HCT116 (cell line): ENCODE data around the gene PEF1. TPM values are rescaled to one million over a fixed set of nuclear protein-coding genes. Genes with fewer than 3 reads are reported as not detected.

Source experiments
- ATAC-seq: fragments of 200-7000 bp; cut with Tn5 transposase; 2 replicates; pipeline ENCODE4 v1.9.1; 2020; ENCODE audit warnings: mild to moderate bottlenecking, moderate library complexity
- BruUV-seq: library from RNA; stranded (reverse); fragments of 400-500 nt; replicated peaks from 2 replicates; lab custom pipeline; 2021; lab: Mats Ljungman, UMichigan
- CTCF ChIA-PET: fragments of 300-600 bp; sonication (Branson Sonifier 250); formaldehyde crosslinking; loops from one replicate; lab custom pipeline; 2021; ENCODE audit warnings: antibody characterized with exemption; lab: Charles Lee
- POLR2A ChIA-PET: fragments of 300-600, 350-600 bp; sonication (Branson Sonifier 250); formaldehyde crosslinking; loops from one replicate; lab custom pipeline; 2021; ENCODE audit warnings: antibody characterized with exemption; lab: Charles Lee
- RAD21 ChIA-PET, 2 experiments: fragments of 300-600 bp; sonication (Branson Sonifier 250); formaldehyde crosslinking; loops; one replicate each; lab custom pipeline; 2023; ENCODE audit warnings: low total read pairs in 2 of 2; ENCODE audit not compliant: uncharacterized antibody in 2 of 2, unreplicated experiment in 2 of 2, low non-redundant PET in 1 of 2; lab: Charles Lee
- DNase-seq: peaks from one replicate; pipeline ENCODE4 v3.0.0-alpha.2; 2010; ENCODE audit warnings: low read depth, low spot score
- H2AFZ ChIP-seq: fragments of 200-600 bp; shearing (Covaris generic), sonication (generic); 2 replicates; pipeline ENCODE4 v1.6.1; 2017; ENCODE audit warnings: low read depth, mixed run types, mixed read lengths, antibody characterized with exemption, low read length; ENCODE audit not compliant: poor library complexity, severe bottlenecking
- H3K27ac ChIP-seq: 2 replicates; pipeline ENCODE4 v1.5.1; 2012; ENCODE audit warnings: low read depth, low read length
- H3K27me3 ChIP-seq: fragments of 200-600 bp; sonication (generic); 2 replicates; pipeline ENCODE4 v1.6.1; 2016; ENCODE audit warnings: mixed run types, low read length, mixed read lengths; ENCODE audit not compliant: insufficient read depth
- H3K36me3 ChIP-seq, 2 experiments: fragments of 200-500 bp in 1 of 2; fragments of 200-600 bp in 1 of 2; sonication (Bioruptor generic) in 1 of 2; sonication (generic) in 1 of 2; 2 replicates each; pipeline versions ENCODE4 v1.5.1 to v1.6.1; 2014 to 2016; ENCODE audit warnings: low read length in 2 of 2, inconsistent platforms in 1 of 2, mixed read lengths in 1 of 2, mixed run types in 1 of 2; ENCODE audit not compliant: insufficient read depth in 2 of 2, control insufficient read depth in 1 of 2
- H3K4me1 ChIP-seq, 2 experiments: fragments of 200-600 bp in 1 of 2; sonication (generic) in 1 of 2; 2 replicates each; pipeline versions ENCODE4 v1.5.1 to v1.6.1; 2012 to 2017; ENCODE audit warnings: low read length in 2 of 2, inconsistent platforms in 1 of 2, mild to moderate bottlenecking in 1 of 2, mixed read lengths in 1 of 2, mixed run types in 1 of 2, moderate library complexity in 1 of 2; ENCODE audit not compliant: insufficient read depth in 2 of 2, control insufficient read depth in 1 of 2
- H3K4me2 ChIP-seq: fragments of 200-600 bp; sonication (generic); 2 replicates; pipeline ENCODE4 v1.6.1; 2017; ENCODE audit warnings: mixed run types, low read length, mixed read lengths
- H3K4me3 ChIP-seq, 2 experiments: fragments of 200-600 bp in 1 of 2; sonication (generic) in 1 of 2; replicated peaks in 1 of 2; 2 replicates each; pipeline ENCODE4 v1.5.1; 2011 to 2016; ENCODE audit warnings: low read length in 2 of 2, control low read depth in 1 of 2, low read depth in 1 of 2, mild to moderate bottlenecking in 1 of 2, mixed read lengths in 1 of 2, mixed run types in 1 of 2
- H3K79me2 ChIP-seq: fragments of 200-600 bp; sonication (generic); 2 replicates; pipeline ENCODE4 v1.6.1; 2017; ENCODE audit warnings: mild to moderate bottlenecking, mixed run types, low read length, moderate library complexity, mixed read lengths; ENCODE audit not compliant: insufficient read depth
- H3K9ac ChIP-seq: fragments of 200-600 bp; sonication (generic); 2 replicates; pipeline ENCODE4 v1.6.1; 2016; ENCODE audit warnings: low read length, mixed read lengths
- H3K9me2 ChIP-seq: fragments of 200-600 bp; sonication (generic), shearing (Covaris generic); 2 replicates; pipeline ENCODE4 v1.6.1; 2017; ENCODE audit warnings: mixed run types, mild to moderate bottlenecking, moderate library complexity; ENCODE audit not compliant: insufficient read depth
- H3K9me3 ChIP-seq, 2 experiments: fragments of 200-500 bp in 1 of 2; fragments of 200-600 bp in 1 of 2; sonication (Bioruptor generic) in 1 of 2; sonication (generic) in 1 of 2; 2 replicates each; pipeline ENCODE4 v1.6.1; 2014 to 2017; ENCODE audit warnings: low read length in 2 of 2, mixed read lengths in 2 of 2, inconsistent platforms in 1 of 2, low read depth in 1 of 2, mild to moderate bottlenecking in 1 of 2, mixed run types in 1 of 2, moderate library complexity in 1 of 2; ENCODE audit not compliant: control insufficient read depth in 1 of 2, insufficient read depth in 1 of 2
- H4K20me1 ChIP-seq: fragments of 200-600 bp; sonication (generic), shearing (Covaris generic); 2 replicates; pipeline ENCODE4 v1.6.1; 2017; ENCODE audit warnings: mixed run types, mild to moderate bottlenecking, moderate library complexity; ENCODE audit not compliant: insufficient read depth
- ATF3 ChIP-seq: IDR thresholded peaks from 2 replicates; pipeline ENCODE4 v1.6.1; 2012
- CBX3 ChIP-seq: IDR thresholded peaks from 2 replicates; pipeline ENCODE4 v1.6.1; 2012; ENCODE audit warnings: low read depth
- CEBPB ChIP-seq: IDR thresholded peaks from 2 replicates; pipeline ENCODE4 v1.6.1; 2012; ENCODE audit warnings: low read depth
- EGR1 ChIP-seq: IDR thresholded peaks from 2 replicates; pipeline ENCODE4 v1.6.1; 2012; ENCODE audit warnings: low read depth
- EZH2phosphoT487 ChIP-seq: fragments of 200-600 bp; IDR thresholded peaks from 2 replicates; pipeline ENCODE4 v1.6.1; 2018; ENCODE audit warnings: antibody characterized with exemption, borderline replicate concordance
- JUND ChIP-seq: IDR thresholded peaks from 2 replicates; pipeline ENCODE4 v1.6.1; 2012
- MAX ChIP-seq: IDR thresholded peaks from 2 replicates; pipeline ENCODE4 v1.6.1; 2012
- RAD21 ChIP-seq: IDR thresholded peaks from 2 replicates; pipeline ENCODE4 v1.6.1; 2012; ENCODE audit warnings: low read depth, mild to moderate bottlenecking
- SP1 ChIP-seq: IDR thresholded peaks from 2 replicates; pipeline ENCODE4 v1.6.1; 2012; ENCODE audit warnings: low read depth
- TCF7L2 ChIP-seq: IDR thresholded peaks from 2 replicates; pipeline ENCODE4 v1.7.0; 2011; ENCODE audit warnings: borderline replicate concordance, inconsistent platforms; ENCODE audit not compliant: insufficient read depth, insufficient read length; ENCODE audit errors: extremely low read depth
- YY1 ChIP-seq: IDR thresholded peaks from 2 replicates; pipeline ENCODE4 v1.6.1; 2011; ENCODE audit warnings: low read length, low read depth, moderate library complexity, mild to moderate bottlenecking; ENCODE audit not compliant: insufficient replicate concordance; ENCODE audit errors: extremely low read depth
- ZFX ChIP-seq: fragments of 450-650 bp; IDR thresholded peaks from 2 replicates; pipeline ENCODE4 v1.6.1; 2017
- ZNF274 ChIP-seq: fragments of 200-500 bp; sonication (Bioruptor generic); IDR thresholded peaks from 2 replicates; pipeline ENCODE4 v1.6.1; 2014; ENCODE audit warnings: mild to moderate bottlenecking, low read depth, low read length, inconsistent platforms
- intact Hi-C: fragments of 100-400 bp; cut with micrococcal nuclease; formaldehyde crosslinking; loops from 2 replicates; pipeline ENCODE4 v1.10.0; 2022
- total RNA-seq: library from RNA; stranded (reverse); gene quantifications from one replicate; pipeline ENCODE4 v1.2.1, GENCODE V29; 2021; ENCODE audit not compliant: unreplicated experiment

PEF1 gene
- total RNA-seq, 1 experiment from 2014 or later = 37.6 TPM

GRCh38 chr1:31672986-31673385, 28.3 kb upstream of the PEF1 start (continued):
- no peak for TF ChIP-seq ATF3
- TF ChIP-seq TCF7L2 = no peak
- no peak for TF ChIP-seq YY1
- TF ChIP-seq ZNF274 = no peak
- no peak for TF ChIP-seq SP1
- no peak for TF ChIP-seq CEBPB
- no peak for TF ChIP-seq MAX
- no peak for TF ChIP-seq ZFX
- TF ChIP-seq, all 23 proteins: peak for 0

GRCh38 chr1:31671561-31672201, 27.0 kb upstream of the PEF1 start:
- Histone ChIP-seq H3K36me3 (no peaks in the 10 kb centered on the region), H3K9me2 (no peaks in the 10 kb centered on the region), H3K9me3 (no peaks in the 10 kb centered on the region), H3K4me2 (no peak overlapping the region), H4K20me1 (no peaks in the 10 kb centered on the region), H3K27ac (no peak overlapping the region), H3K4me3 (no peak overlapping the region), H3K79me2 (no peaks in the 10 kb centered on the region), H2AFZ (no peak overlapping the region), H3K27me3 (no peaks in the 10 kb centered on the region), H3K4me1 (peaks cover 17 to 22% of the 10 kb centered on the region in 2 experiments), H3K9ac (no peak overlapping the region)
- intact Hi-C loops = no loop called here
- ChIA-PET POLR2A (no interaction called here), RAD21 (no interaction called here), CTCF (interaction anchor here (0.7 kb wide), 1 partner anchor 118 kb away, joined by 3 read pairs; no protein-coding TSS in a partner anchor)
- ATAC-seq (no peak), DNase-seq (no peak)
- BruUV-seq = no TSS peak
- TF ChIP-seq ZFX (no peak), TCF7L2 (no peak), CBX3 (no peak), RAD21 (no peak), JUND (no peak), SP1 (no peak), CEBPB (no peak), MAX (no peak), EZH2phosphoT487 (no peak), EGR1 (no peak)
- TF ChIP-seq, all 23 proteins: peak for 0
